CD14-positive monocyte (primary cell): Measurements from ENCODE around the gene PANX2. TPM values are rescaled to one million over a fixed set of nuclear protein-coding genes. Genes with fewer than 3 reads are reported as not detected.

Source experiments
- DNase-seq, 3 donors: peaks; one replicate each; pipeline ENCODE4 v3.0.0-alpha.2; 2011 to 2022
- H2AFZ ChIP-seq: 2 replicates; pipeline ENCODE4 v1.6.0; 2012; ENCODE audit warnings: mild to moderate bottlenecking, low read depth, low read length, inconsistent platforms; ENCODE audit not compliant: insufficient read depth, poor library complexity, severe bottlenecking
- H3K27ac ChIP-seq, 2 donors: 1 replicate in 1 of 2; 2 replicates in 1 of 2; pipeline ENCODE4 v1.5.1; 2012 to 2013; ENCODE audit warnings: low read length in 2 of 2, control low read depth in 1 of 2, inconsistent platforms in 1 of 2, low read depth in 1 of 2, mild to moderate bottlenecking in 1 of 2
- H3K27me3 ChIP-seq, 2 donors: one replicate each; pipeline versions ENCODE4 v1.6.0 to v1.6.1; 2011 to 2013; ENCODE audit warnings: low read length in 2 of 2; ENCODE audit not compliant: control insufficient read depth in 2 of 2, insufficient read depth in 2 of 2
- H3K36me3 ChIP-seq, 2 donors: replicated peaks in 1 of 2; 1 replicate in 1 of 2; 2 replicates in 1 of 2; pipeline versions ENCODE4 v1.5.1 to v1.6.1; 2012 to 2013; ENCODE audit warnings: low read length in 2 of 2, control low read depth in 1 of 2, inconsistent platforms in 1 of 2, mild to moderate bottlenecking in 1 of 2; ENCODE audit not compliant: insufficient read depth in 2 of 2, control insufficient read depth in 1 of 2
- H3K4me1 ChIP-seq, 2 donors: 1 replicate in 1 of 2; 2 replicates in 1 of 2; pipeline versions ENCODE4 v1.5.1 to v1.6.1; 2012 to 2013; ENCODE audit warnings: low read length in 2 of 2, control low read depth in 1 of 2, inconsistent platforms in 1 of 2, mild to moderate bottlenecking in 1 of 2, moderate library complexity in 1 of 2; ENCODE audit not compliant: insufficient read depth in 2 of 2, control insufficient read depth in 1 of 2
- H3K4me2 ChIP-seq: replicated peaks from 2 replicates; pipeline ENCODE3; 2012; ENCODE audit warnings: low read length, moderate library complexity, mild to moderate bottlenecking; ENCODE audit not compliant: poor library complexity, severe bottlenecking; ENCODE audit errors: extremely low read depth
- H3K4me3 ChIP-seq, 3 experiments: fragments of 200-600 bp in 1 of 3; sonication (generic) in 1 of 3; replicated peaks in 1 of 3; 1 replicate in 2 of 3; 2 replicates in 1 of 3; pipeline ENCODE4 v1.5.1; 2011 to 2013; ENCODE audit warnings: low read length in 3 of 3, mild to moderate bottlenecking in 3 of 3, control low read depth in 2 of 3, low read depth in 2 of 3, inconsistent platforms in 1 of 3, moderate library complexity in 1 of 3
- H3K79me2 ChIP-seq: 2 replicates; pipeline ENCODE4 v1.6.0; 2012; ENCODE audit warnings: mild to moderate bottlenecking, control low read depth, inconsistent platforms, low read length, moderate library complexity; ENCODE audit not compliant: insufficient read depth
- H3K9ac ChIP-seq: 2 replicates; pipeline ENCODE4 v1.6.0; 2017; ENCODE audit warnings: low read length, mild to moderate bottlenecking; ENCODE audit not compliant: insufficient read depth, poor library complexity, severe bottlenecking
- H3K9me3 ChIP-seq, 2 donors: replicated peaks in 1 of 2; 1 replicate in 1 of 2; 2 replicates in 1 of 2; pipeline versions ENCODE4 v1.5.1 to v1.6.1; 2012 to 2013; ENCODE audit warnings: low read length in 2 of 2, control low read depth in 1 of 2; ENCODE audit not compliant: control insufficient read depth in 1 of 2, insufficient read depth in 1 of 2
- H4K20me1 ChIP-seq: 2 replicates; pipeline ENCODE4 v1.6.0; 2012; ENCODE audit warnings: mild to moderate bottlenecking, low read length, control low read depth, moderate library complexity; ENCODE audit not compliant: insufficient read depth
- H3K27ac Mint-ChIP-seq, 7 donors: one replicate each; pipeline ENCODE4 v1.8.0; 2020; ENCODE audit warnings: mild to moderate bottlenecking in 7 of 7, mixed read lengths in 7 of 7, moderate library complexity in 6 of 7, inconsistent platforms in 2 of 7
- H3K27me3 Mint-ChIP-seq, 3 donors: one replicate each; pipeline ENCODE4 v1.8.0; 2021 to 2022; ENCODE audit warnings: low read depth in 3 of 3, mild to moderate bottlenecking in 3 of 3, mixed read lengths in 3 of 3, moderate library complexity in 3 of 3, inconsistent platforms in 1 of 3
- H3K36me3 Mint-ChIP-seq, 2 donors: one replicate each; pipeline ENCODE4 v1.8.0; 2020; ENCODE audit warnings: mixed read lengths in 2 of 2, inconsistent platforms in 1 of 2, mild to moderate bottlenecking in 1 of 2
- H3K4me1 Mint-ChIP-seq: one replicate; pipeline ENCODE4 v1.8.0; 2020; ENCODE audit warnings: mild to moderate bottlenecking, mixed read lengths
- H3K4me3 Mint-ChIP-seq, 2 donors: one replicate each; pipeline ENCODE4 v1.8.0; 2020; ENCODE audit warnings: mild to moderate bottlenecking in 2 of 2, mixed read lengths in 2 of 2, moderate library complexity in 1 of 2
- H3K9me3 Mint-ChIP-seq, 7 donors: one replicate each; pipeline ENCODE4 v1.8.0; 2020 to 2022; ENCODE audit warnings: mixed read lengths in 7 of 7, mild to moderate bottlenecking in 6 of 7, moderate library complexity in 6 of 7, inconsistent platforms in 2 of 7
- CTCF ChIP-seq: fragments of 200-600 bp; IDR thresholded peaks from one replicate; pipeline ENCODE4 v1.8.0; 2022; ENCODE audit warnings: antibody characterized with exemption, mild to moderate bottlenecking
- WGBS: methylation state at CpG from one replicate; pipeline ENCODE4 v1.1.5; 2013; ENCODE audit warnings: missing lambda C conversion rate; ENCODE audit not compliant: insufficient coverage; 5-methylcytosine and 5-hydroxymethylcytosine counted together
- intact Hi-C, 2 donors: fragments of 100-400 bp; cut with micrococcal nuclease; formaldehyde crosslinking; loops; one replicate each; pipeline versions ENCODE4 v1.15.0 to v1.15.1; 2023
- polyA plus RNA-seq, 3 donors: library from polyadenylated mRNA; depleted of rRNA in 1 of 3; unstranded in 2 of 3; stranded (reverse) in 1 of 3; fragments of 300-500 nt in 2 of 3; fragments of >200 nt in 1 of 3; fragmentation: Illumina TruSeq in 2 of 3; gene quantifications; 1 replicate in 2 of 3; 2 replicates in 1 of 3; pipeline ENCODE4 v1.2.3, GENCODE V29; 2012 to 2021

The PANX2 gene
- polyA plus RNA-seq, 3 donors = 0.05 to 6.0 TPM; not detected in 1

GRCh38 chr22:50190941-50191741 is 20.6 kb downstream of the PANX2 start:
- Histone ChIP-seq H3K4me1 (peaks cover 64 to 75% of the 10 kb centered on the region in 2 donors), H3K9ac (peak overlapping the region; percentile 95), H3K36me3 (peaks cover 31 to 32% of the 10 kb centered on the region in 2 donors), H3K9me3 (no peaks in the 10 kb centered on the region), H3K4me2 (peak overlapping the region; percentile 70), H3K4me3 (peak overlapping the region; percentile 21 to 71 (median 57)), H4K20me1 (no peaks in the 10 kb centered on the region), H2AFZ (no peak overlapping the region), H3K27me3 (no peaks in the 10 kb centered on the region), H3K27ac (peak overlapping the region; percentile 99 to 100), H3K79me2 (peaks cover 79% of the 10 kb centered on the region)
- intact Hi-C loops = loop anchor here in 1 of 2 donors (1.0 to 2.0 kb wide), 2 partner anchors 9 to 254 kb away; no protein-coding TSS in a partner anchor
- TF ChIP-seq CTCF = no peak
- peaks cover 54% of the 10 kb centered on the region for H3K4me1 Mint-ChIP-seq
- H3K9me3 Mint-ChIP-seq = no peaks in the 10 kb centered on the region
- H3K36me3 Mint-ChIP-seq = peaks cover 36 to 49% of the 10 kb centered on the region in 2 donors
- H3K27me3 Mint-ChIP-seq = peaks cover 0 to 2% (median 1%) of the 10 kb centered on the region in 3 donors
- peak; percentile 90 to 95 (median 93) for DNase-seq
- peak overlapping the region; percentile 83 to 89 for H3K4me3 Mint-ChIP-seq
- 0% methylated on average over 16 of the region's 18 CpGs for WGBS
- peak overlapping the region; percentile 98 to 100 (median 100) for H3K27ac Mint-ChIP-seq

- H3K4me2 ChIP-seq = peak overlapping the region; percentile 70
- intact Hi-C loops = no loop called here
- H3K27me3 Mint-ChIP-seq = peaks cover 0 to 1% (median 0%) of the 10 kb centered on the region in 3 donors
- TF ChIP-seq CTCF = no peak
- peak overlapping the region; percentile 99 to 100 for H3K27ac ChIP-seq
- WGBS = 44% methylated on average over 22 of the region's 25 CpGs
- no peaks in the 10 kb centered on the region for H3K9me3 ChIP-seq
- H3K9me3 Mint-ChIP-seq = no peaks in the 10 kb centered on the region
- H3K4me3 ChIP-seq = peak overlapping the region in 2 of 3 experiments; percentile 57 to 71
- H3K9ac ChIP-seq = peak overlapping the region; percentile 95
- no peaks in the 10 kb centered on the region for H3K27me3 ChIP-seq
- H3K27ac Mint-ChIP-seq = peak overlapping the region; percentile 98 to 100 (median 100)
- H3K4me1 Mint-ChIP-seq = peaks cover 45% of the 10 kb centered on the region
- H4K20me1 ChIP-seq = peaks cover 6% of the 10 kb centered on the region
- peak; percentile 55 to 67 (median 65) for DNase-seq
- H3K4me1 ChIP-seq = peaks cover 52 to 60% of the 10 kb centered on the region in 2 donors
- peak overlapping the region; percentile 83 to 89 for H3K4me3 Mint-ChIP-seq
- H2AFZ ChIP-seq = no peak overlapping the region
- H3K79me2 ChIP-seq = peaks cover 64% of the 10 kb centered on the region
- H3K36me3 Mint-ChIP-seq = peaks cover 40 to 64% of the 10 kb centered on the region in 2 donors
- H3K36me3 ChIP-seq = peaks cover 43 to 47% of the 10 kb centered on the region in 2 donors
These were observed 22.1 kb downstream of the PANX2 start for GRCh38 chr22:50192436-50193204.
